OCI-LY1 (cell line): ENCODE data around the gene CLCA2.
A peak's percentile ranks its signal among the peaks of the same experiment; 100 is the strongest.
"Not testable (repeated sequence)": the region's sequence is repeated elsewhere in the genome, so short reads cannot be mapped to it uniquely, and the experiment has no call there.

Source experiments
- H2AFZ ChIP-seq: fragments of 200-600 bp; sonication (generic), shearing (Covaris generic); 2 replicates; pipeline ENCODE4 v1.6.0; 2014; ENCODE audit warnings: antibody characterized with exemption, mild to moderate bottlenecking, low read length
- H3F3A ChIP-seq: fragments of 200-600 bp; sonication (generic), shearing (Covaris generic); 2 replicates; pipeline ENCODE4 v1.6.0; 2014; ENCODE audit warnings: mild to moderate bottlenecking, antibody characterized with exemption, low read length, moderate library complexity; ENCODE audit not compliant: insufficient read depth
- H3K27ac ChIP-seq: fragments of 200-600 bp; sonication (generic); 2 replicates; pipeline ENCODE4 v1.5.1; 2014; ENCODE audit warnings: low read length, mixed run types, mild to moderate bottlenecking, low read depth; ENCODE audit not compliant: poor library complexity, severe bottlenecking
- H3K27me3 ChIP-seq: fragments of 200-600 bp; sonication (generic); 2 replicates; pipeline ENCODE4 v1.6.0; 2014; ENCODE audit warnings: antibody characterized with exemption, mild to moderate bottlenecking, low read length, moderate library complexity; ENCODE audit not compliant: insufficient read depth
- H3K36me3 ChIP-seq: fragments of 200-600 bp; sonication (generic); 2 replicates; pipeline ENCODE4 v1.6.1; 2014; ENCODE audit warnings: mild to moderate bottlenecking, antibody characterized with exemption, low read length, moderate library complexity, mixed read lengths; ENCODE audit not compliant: insufficient read depth
- H3K4me1 ChIP-seq: fragments of 200-600 bp; sonication (generic); 2 replicates; pipeline ENCODE4 v1.5.1; 2014; ENCODE audit warnings: mild to moderate bottlenecking, low read length, moderate library complexity; ENCODE audit not compliant: insufficient read depth, severe bottlenecking
- H3K4me2 ChIP-seq: fragments of 200-600 bp; sonication (generic), shearing (Covaris generic); 2 replicates; pipeline ENCODE4 v1.6.1; 2014; ENCODE audit warnings: low read length
- H3K4me3 ChIP-seq: fragments of 200-600 bp; sonication (generic); 2 replicates; pipeline ENCODE4 v1.5.1; 2014; ENCODE audit warnings: low read length, low read depth, mild to moderate bottlenecking, mixed read lengths; ENCODE audit not compliant: poor library complexity, severe bottlenecking
- H3K79me2 ChIP-seq: fragments of 200-600 bp; shearing (Covaris generic); 2 replicates; pipeline ENCODE4 v1.6.1; 2016; ENCODE audit warnings: mixed run types, low read length, mixed read lengths; ENCODE audit not compliant: insufficient read depth
- H3K9ac ChIP-seq: fragments of 200-600 bp; sonication (generic), shearing (Covaris generic); 2 replicates; pipeline ENCODE4 v1.6.1; 2014; ENCODE audit warnings: mild to moderate bottlenecking, low read length, mixed read lengths
- H3K9me2 ChIP-seq: fragments of 200-600 bp; sonication (generic), shearing (Covaris generic); 2 replicates; pipeline ENCODE4 v1.6.1; 2014; ENCODE audit warnings: low read depth, mild to moderate bottlenecking, low read length, mixed read lengths
- H3K9me3 ChIP-seq: fragments of 200-600 bp; shearing (Covaris generic); 2 replicates; pipeline ENCODE4 v1.6.1; 2014; ENCODE audit warnings: low read length, mixed read lengths
- H4K20me1 ChIP-seq: fragments of 200-600 bp; sonication (generic), shearing (Covaris generic); 2 replicates; pipeline ENCODE4 v1.6.0; 2016; ENCODE audit warnings: mild to moderate bottlenecking, low read length; ENCODE audit not compliant: insufficient read depth
- CTCF ChIP-seq: fragments of 200-600 bp; sonication (generic), shearing (Covaris generic); IDR thresholded peaks from 2 replicates; pipeline ENCODE4 v1.5.1; 2017; ENCODE audit warnings: mild to moderate bottlenecking, antibody characterized with exemption, low read length, moderate library complexity, mixed read lengths
- EZH2 ChIP-seq: fragments of 200-600 bp; sonication (generic), shearing (Covaris generic); IDR thresholded peaks from 2 replicates; pipeline ENCODE4 v1.8.0; 2017; ENCODE audit warnings: borderline replicate concordance, mixed run types, mild to moderate bottlenecking, antibody characterized with exemption, low read length, moderate library complexity, mixed read lengths

CLCA2 gene

GRCh38 chr1:86502125-86502646 lies 78.2 kb downstream of the CLCA2 start:
- peak overlapping the region; percentile 10; the same call in 1 of the 2 replicates for H3K4me2 ChIP-seq
- H3K4me1 ChIP-seq, H3K9me3 ChIP-seq, H2AFZ ChIP-seq, H3K9ac ChIP-seq, H3K27me3 ChIP-seq, H3K79me2 ChIP-seq, H3K4me3 ChIP-seq, H3F3A ChIP-seq, H3K9me2 ChIP-seq, H3K27ac ChIP-seq, H4K20me1 ChIP-seq, H3K36me3 ChIP-seq: not testable (repeated sequence)
- TF ChIP-seq CTCF, result peak; percentile 63

GRCh38 chr1:86502721-86503405 lies 78.9 kb downstream of the CLCA2 start:
- no peaks in the 10 kb centered on the region for H3K9me3 ChIP-seq
- H3K9me2 ChIP-seq, result no peaks in the 10 kb centered on the region
- no peak overlapping the region for H3K4me3 ChIP-seq
- H3K27me3 ChIP-seq, result no peaks in the 10 kb centered on the region
- TF ChIP-seq CTCF (no peak), EZH2 (no peak)
- H3K9ac ChIP-seq, result no peak overlapping the region
- no peak overlapping the region for H2AFZ ChIP-seq
- H3K27ac ChIP-seq, result no peak overlapping the region
- no peaks in the 10 kb centered on the region for H3K79me2 ChIP-seq
- no peak overlapping the region for H3K4me2 ChIP-seq
- H3K36me3 ChIP-seq, result no peaks in the 10 kb centered on the region
- H3K4me1 ChIP-seq, result no peaks in the 10 kb centered on the region
- no peaks in the 10 kb centered on the region for H4K20me1 ChIP-seq
- H3F3A ChIP-seq, result no peaks in the 10 kb centered on the region

- Histone ChIP-seq H3K27me3 (no peaks in the 10 kb centered on the region), H3K4me3 (no peak overlapping the region), H3F3A (no peaks in the 10 kb centered on the region), H4K20me1 (no peaks in the 10 kb centered on the region), H3K4me1 (no peaks in the 10 kb centered on the region), H3K27ac (no peak overlapping the region), H3K9me3 (no peaks in the 10 kb centered on the region), H3K79me2 (no peaks in the 10 kb centered on the region), H3K36me3 (no peaks in the 10 kb centered on the region), H3K4me2 (no peak overlapping the region), H3K9ac (no peak overlapping the region), H3K9me2 (no peaks in the 10 kb centered on the region), H2AFZ (no peak overlapping the region)
- no peak for TF ChIP-seq EZH2
- no peak for TF ChIP-seq CTCF
Measured at GRCh38 chr1:86503406-86504136, 79.6 kb downstream of the CLCA2 start.
